ENCODE data around the gene THSD4.

The THSD4 gene

GRCh38 chr15:71697236-71697635 is 582.0 kb downstream of the THSD4 start:
- H3K4me3 ChIP-seq (replicated peaks; ENCODE audit: insufficient read depth, low read length) = no peak overlapping the region
- no peak overlapping the region for H3K27ac ChIP-seq (replicated peaks)
- no peak for DNase-seq (ENCODE audit: low read depth in 1 of 2, low spot score in 1 of 2)
- peaks cover 7% of the 10 kb centered on the region for H3K27me3 ChIP-seq (ENCODE audit: insufficient read depth, poor library complexity, severe bottlenecking)
- TF ChIP-seq REST (IDR thresholded peaks at IDR 0.05; ENCODE audit: insufficient replicate concordance, low read depth) (no peak), CTCF (IDR thresholded peaks at IDR 0.05; ENCODE audit: insufficient read depth, low read length) (no peak), GABPA (IDR thresholded peaks at IDR 0.05; ENCODE audit: low read depth) (no peak), POLR2AphosphoS5 (IDR thresholded peaks at IDR 0.05; ENCODE audit: low read depth) (no peak)

- DNase-seq (ENCODE audit: low read depth in 1 of 2, low spot score in 1 of 2) = no peak
- Histone ChIP-seq H3K27me3 (ENCODE audit: insufficient read depth, poor library complexity, severe bottlenecking) (peaks cover 2% of the 10 kb centered on the region), H3K27ac (replicated peaks) (no peak overlapping the region), H3K4me3 (replicated peaks; ENCODE audit: insufficient read depth, low read length) (no peak overlapping the region)
- TF ChIP-seq REST (IDR thresholded peaks at IDR 0.05; ENCODE audit: insufficient replicate concordance, low read depth) = no peak
These were observed 582.8 kb downstream of the THSD4 start for GRCh38 chr15:71698030-71698429.

GRCh38 chr15:71698742-71699141 is 583.5 kb downstream of the THSD4 start:
- Histone ChIP-seq H3K27me3 (ENCODE audit: insufficient read depth, poor library complexity, severe bottlenecking) (peaks cover 2% of the 10 kb centered on the region), H3K27ac (replicated peaks) (no peak overlapping the region), H3K4me3 (replicated peaks; ENCODE audit: insufficient read depth, low read length) (no peak overlapping the region)
- no peak for DNase-seq (ENCODE audit: low read depth in 1 of 2, low spot score in 1 of 2)
- TF ChIP-seq GABPA (IDR thresholded peaks at IDR 0.05; ENCODE audit: low read depth) = no peak
- no peak for TF ChIP-seq SPI1 (IDR thresholded peaks at IDR 0.05; ENCODE audit: borderline replicate concordance, low read depth)
- no peak for TF ChIP-seq CTCF (IDR thresholded peaks at IDR 0.05; ENCODE audit: insufficient read depth, low read length)
- TF ChIP-seq REST (IDR thresholded peaks at IDR 0.05; ENCODE audit: insufficient replicate concordance, low read depth) = no peak
- no peak for TF ChIP-seq POLR2AphosphoS5 (IDR thresholded peaks at IDR 0.05; ENCODE audit: low read depth)

- peaks cover 2% of the 10 kb centered on the region for H3K27me3 ChIP-seq (ENCODE audit: insufficient read depth, poor library complexity, severe bottlenecking)
These were observed 584.7 kb downstream of the THSD4 start for GRCh38 chr15:71699977-71700376.

More at GRCh38 chr15:71699977-71700376, 584.7 kb downstream of the THSD4 start:
- TF ChIP-seq GABPA (IDR thresholded peaks at IDR 0.05; ENCODE audit: low read depth) = no peak
- no peak for TF ChIP-seq REST (IDR thresholded peaks at IDR 0.05; ENCODE audit: insufficient replicate concordance, low read depth)
- no peak for TF ChIP-seq SPI1 (IDR thresholded peaks at IDR 0.05; ENCODE audit: borderline replicate concordance, low read depth)
- TF ChIP-seq CTCF (IDR thresholded peaks at IDR 0.05; ENCODE audit: insufficient read depth, low read length) = no peak
- no peak for TF ChIP-seq POLR2AphosphoS5 (IDR thresholded peaks at IDR 0.05; ENCODE audit: low read depth)
- H3K4me3 ChIP-seq (replicated peaks; ENCODE audit: insufficient read depth, low read length) = no peak overlapping the region
- no peak for DNase-seq (ENCODE audit: low read depth in 1 of 2, low spot score in 1 of 2)
- no peak overlapping the region for H3K27ac ChIP-seq (replicated peaks)

Measured in HL-60 (cell line).